Right forelimb (tissue), 1 donor: ENCODE results near the gene SPINT4.
"Not testable (repeated sequence)": the region's sequence is repeated elsewhere in the genome, so short reads cannot be mapped to it uniquely, and the experiment has no call there.

Experiments
- DNase-seq: peaks from one replicate; pipeline ENCODE4 v3.0.0-alpha.2; 2018

The SPINT4 gene

GRCh38 chr20:45722047-45722446, at the start of gene SPINT4:
TSS of gene SPINT4 (plus strand) at chr20:45722347. CDS start at chr20:45722368, 21 bp downstream.
- no peak for DNase-seq

- no peak for DNase-seq
Observed at GRCh38 chr20:45672765-45673164, 49.4 kb upstream of the SPINT4 start.

- no peak for DNase-seq
Observed at GRCh38 chr20:45679650-45680049, 42.5 kb upstream of the SPINT4 start.

GRCh38 chr20:45685896-45686295, 36.3 kb upstream of the SPINT4 start:
- DNase-seq = no peak

GRCh38 chr20:45693346-45693745, 28.8 kb upstream of the SPINT4 start:
- DNase-seq = not testable (repeated sequence)

GRCh38 chr20:45695496-45695895, 26.7 kb upstream of the SPINT4 start:
- no peak for DNase-seq

GRCh38 chr20:45701104-45701503, 21.0 kb upstream of the SPINT4 start:
- DNase-seq = no peak

GRCh38 chr20:45701873-45702272, 20.3 kb upstream of the SPINT4 start, which contains the start of gene WFDC13:
TSS of gene WFDC13 (plus strand) at chr20:45702038. CDS start at chr20:45702124, 86 bp downstream.
- DNase-seq = no peak

GRCh38 chr20:45704969-45705637, 17.0 kb upstream of the SPINT4 start, which contains the start of gene WFDC10B:
TSS of gene WFDC10B (minus strand) at chr20:45705019. CDS start at chr20:45685992, 19,027 bp downstream.
- no peak for DNase-seq

GRCh38 chr20:45716141-45716688, 5.9 kb upstream of the SPINT4 start:
- DNase-seq = not testable (repeated sequence)

GRCh38 chr20:45725134-45725533, 3.0 kb downstream of the SPINT4 start:
- DNase-seq = no peak

GRCh38 chr20:45727044-45727443, 4.9 kb downstream of the SPINT4 start:
- no peak for DNase-seq

GRCh38 chr20:45732199-45732598, 10.1 kb downstream of the SPINT4 start:
- DNase-seq = no peak

GRCh38 chr20:45735552-45735951, 13.4 kb downstream of the SPINT4 start:
- DNase-seq = no peak

- no peak for DNase-seq
Observed at GRCh38 chr20:45735988-45736387, 13.8 kb downstream of the SPINT4 start.

GRCh38 chr20:45742596-45742995, 20.4 kb downstream of the SPINT4 start:
- no peak for DNase-seq

- DNase-seq = no peak
Observed at GRCh38 chr20:45745015-45745414, 22.9 kb downstream of the SPINT4 start.

GRCh38 chr20:45751721-45752120, 29.6 kb downstream of the SPINT4 start:
- DNase-seq = no peak

GRCh38 chr20:45752746-45753145, 30.6 kb downstream of the SPINT4 start:
- no peak for DNase-seq

GRCh38 chr20:45758096-45758495, 35.9 kb downstream of the SPINT4 start:
- DNase-seq = no peak

- DNase-seq = not testable (repeated sequence)
Observed at GRCh38 chr20:45759921-45760320, 37.8 kb downstream of the SPINT4 start.

GRCh38 chr20:45761966-45762365, 39.8 kb downstream of the SPINT4 start:
- DNase-seq = not testable (repeated sequence)

GRCh38 chr20:45764618-45765282, 42.6 kb downstream of the SPINT4 start:
- not testable (repeated sequence) for DNase-seq

GRCh38 chr20:45765307-45765875, 43.2 kb downstream of the SPINT4 start:
- DNase-seq = no peak
